ENCODE measurements around the gene PLCH1. TPM values are rescaled to one million over a fixed set of nuclear protein-coding genes. Genes with fewer than 3 reads are reported as not detected.

Gene PLCH1
- total and polyA plus RNA-seq, 10 of the 15 experiments (the other 5 are each of a cell fraction or from before 2014, with no cell fraction given) = 0.03 to 0.22 (median 0.04) TPM; not detected in 5

DNA sequence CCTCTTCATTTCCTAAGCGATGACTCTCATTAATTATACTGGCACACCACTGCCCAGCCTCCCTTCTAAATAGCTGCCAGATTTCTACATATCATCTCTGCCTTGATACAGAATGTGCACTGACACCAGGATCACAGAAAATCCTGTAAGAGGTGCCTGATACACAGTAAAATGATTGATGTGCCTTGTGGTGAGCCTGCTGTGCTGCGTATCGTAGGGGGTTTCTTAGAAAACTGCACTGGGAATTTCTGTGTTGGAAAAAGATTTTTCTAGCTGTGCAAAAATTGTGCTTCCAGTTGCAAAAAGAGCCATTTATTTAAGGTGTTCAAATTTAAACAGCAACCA is 3.0 kb upstream of the PLCH1 start:
- in situ Hi-C loops (cut with MboI) = no loop called here
- Histone ChIP-seq H3K36me3 (ENCODE audit: control insufficient read depth in 2 of 2, insufficient read depth in 2 of 2, low read length in 1 of 2) (no peaks in the 10 kb centered on the region), H3K9ac (ENCODE audit: control insufficient read depth, insufficient read depth, low read length) (no peak overlapping the region), H3K9me3 (replicated peaks; ENCODE audit: control insufficient read depth, insufficient read depth, low read length) (no peaks in the 10 kb centered on the region), H3K27ac (ENCODE audit: control insufficient read depth, insufficient read depth) (no peak overlapping the region), H3K4me2 (ENCODE audit: control insufficient read depth, insufficient read depth) (no peak overlapping the region), H3K79me2 (ENCODE audit: control insufficient read depth, insufficient read depth, low read length) (no peaks in the 10 kb centered on the region), H4K20me1 (ENCODE audit: control insufficient read depth, insufficient read depth) (no peaks in the 10 kb centered on the region), H3K27me3 (replicated peaks in 1 of 2; ENCODE audit: control insufficient read depth in 2 of 2, insufficient read depth in 2 of 2, low read length in 1 of 2) (peaks cover 10 to 19% of the 10 kb centered on the region in 2 experiments), H2AFZ (ENCODE audit: control insufficient read depth, low read depth, low read length) (no peak overlapping the region), H3K4me1 (ENCODE audit: control insufficient read depth, insufficient read depth, low read length) (no peaks in the 10 kb centered on the region), H3K4me3 (no peak overlapping the region)
- POLR2A ChIA-PET = no interaction called here
- RAD21 ChIA-PET (ENCODE audit: unreplicated experiment) = no interaction called here
- CTCF ChIA-PET = interaction anchor here (1.4 kb wide), 1 partner anchor 58 kb away, joined by 4 read pairs; the partner anchor contains the start of gene C3orf33
- FAIRE-seq (no peak), DNase-seq (ENCODE audit: low read depth, low spot score) (no peak), ATAC-seq (no peak)
- WGBS (ENCODE audit: insufficient coverage, insufficient replicate concordance, low lambda C conversion rate, missing lambda C conversion rate) = 72% methylated on average over 3 of the region's 3 CpGs
- TF ChIP-seq ETV6 (conservative IDR thresholded peaks at IDR 0.05 in 1 of 2, IDR thresholded peaks at IDR 0.05 in 1 of 2; ENCODE audit: borderline replicate concordance in 1 of 2, low read depth in 1 of 2) = no peak
- no peak for TF ChIP-seq SIX5 (IDR thresholded peaks at IDR 0.05; ENCODE audit: low read depth, low read length, severe bottlenecking)
- TF ChIP-seq, protein P1, sequence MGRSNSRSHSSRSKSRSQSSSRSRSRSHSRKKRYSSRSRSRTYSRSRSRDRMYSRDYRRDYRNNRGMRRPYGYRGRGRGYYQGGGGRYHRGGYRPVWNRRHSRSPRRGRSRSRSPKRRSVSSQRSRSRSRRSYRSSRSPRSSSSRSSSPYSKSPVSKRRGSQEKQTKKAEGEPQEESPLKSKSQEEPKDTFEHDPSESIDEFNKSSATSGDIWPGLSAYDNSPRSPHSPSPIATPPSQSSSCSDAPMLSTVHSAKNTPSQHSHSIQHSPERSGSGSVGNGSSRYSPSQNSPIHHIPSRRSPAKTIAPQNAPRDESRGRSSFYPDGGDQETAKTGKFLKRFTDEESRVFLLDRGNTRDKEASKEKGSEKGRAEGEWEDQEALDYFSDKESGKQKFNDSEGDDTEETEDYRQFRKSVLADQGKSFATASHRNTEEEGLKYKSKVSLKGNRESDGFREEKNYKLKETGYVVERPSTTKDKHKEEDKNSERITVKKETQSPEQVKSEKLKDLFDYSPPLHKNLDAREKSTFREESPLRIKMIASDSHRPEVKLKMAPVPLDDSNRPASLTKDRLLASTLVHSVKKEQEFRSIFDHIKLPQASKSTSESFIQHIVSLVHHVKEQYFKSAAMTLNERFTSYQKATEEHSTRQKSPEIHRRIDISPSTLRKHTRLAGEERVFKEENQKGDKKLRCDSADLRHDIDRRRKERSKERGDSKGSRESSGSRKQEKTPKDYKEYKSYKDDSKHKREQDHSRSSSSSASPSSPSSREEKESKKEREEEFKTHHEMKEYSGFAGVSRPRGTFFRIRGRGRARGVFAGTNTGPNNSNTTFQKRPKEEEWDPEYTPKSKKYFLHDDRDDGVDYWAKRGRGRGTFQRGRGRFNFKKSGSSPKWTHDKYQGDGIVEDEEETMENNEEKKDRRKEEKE (IDR thresholded peaks at IDR 0.05) = no peak
- no peak for TF ChIP-seq SUPT20H (IDR thresholded peaks at IDR 0.05; ENCODE audit: borderline replicate concordance, control insufficient read depth, low read depth, low read length)
- TF ChIP-seq, protein P2, sequence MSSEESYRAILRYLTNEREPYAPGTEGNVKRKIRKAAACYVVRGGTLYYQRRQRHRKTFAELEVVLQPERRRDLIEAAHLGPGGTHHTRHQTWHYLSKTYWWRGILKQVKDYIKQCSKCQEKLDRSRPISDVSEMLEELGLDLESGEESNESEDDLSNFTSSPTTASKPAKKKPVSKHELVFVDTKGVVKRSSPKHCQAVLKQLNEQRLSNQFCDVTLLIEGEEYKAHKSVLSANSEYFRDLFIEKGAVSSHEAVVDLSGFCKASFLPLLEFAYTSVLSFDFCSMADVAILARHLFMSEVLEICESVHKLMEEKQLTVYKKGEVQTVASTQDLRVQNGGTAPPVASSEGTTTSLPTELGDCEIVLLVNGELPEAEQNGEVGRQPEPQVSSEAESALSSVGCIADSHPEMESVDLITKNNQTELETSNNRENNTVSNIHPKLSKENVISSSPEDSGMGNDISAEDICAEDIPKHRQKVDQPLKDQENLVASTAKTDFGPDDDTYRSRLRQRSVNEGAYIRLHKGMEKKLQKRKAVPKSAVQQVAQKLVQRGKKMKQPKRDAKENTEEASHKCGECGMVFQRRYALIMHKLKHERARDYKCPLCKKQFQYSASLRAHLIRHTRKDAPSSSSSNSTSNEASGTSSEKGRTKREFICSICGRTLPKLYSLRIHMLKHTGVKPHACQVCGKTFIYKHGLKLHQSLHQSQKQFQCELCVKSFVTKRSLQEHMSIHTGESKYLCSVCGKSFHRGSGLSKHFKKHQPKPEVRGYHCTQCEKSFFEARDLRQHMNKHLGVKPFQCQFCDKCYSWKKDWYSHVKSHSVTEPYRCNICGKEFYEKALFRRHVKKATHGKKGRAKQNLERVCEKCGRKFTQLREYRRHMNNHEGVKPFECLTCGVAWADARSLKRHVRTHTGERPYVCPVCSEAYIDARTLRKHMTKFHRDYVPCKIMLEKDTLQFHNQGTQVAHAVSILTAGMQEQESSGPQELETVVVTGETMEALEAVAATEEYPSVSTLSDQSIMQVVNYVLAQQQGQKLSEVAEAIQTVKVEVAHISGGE (CRISPR knock-in tag; IDR thresholded peaks at IDR 0.05) = no peak
- no peak for TF ChIP-seq ATF7 (IDR thresholded peaks at IDR 0.05; ENCODE audit: low read depth)
- TF ChIP-seq BMI1 (IDR thresholded peaks at IDR 0.05; ENCODE audit: borderline replicate concordance) = no peak
- TF ChIP-seq NRF1 (conservative IDR thresholded peaks at IDR 0.05; ENCODE audit: low read depth, low read length) = no peak
- TF ChIP-seq CREB1 (IDR thresholded peaks at IDR 0.05; ENCODE audit: low read depth) = no peak
- no peak for TF ChIP-seq CBFB (IDR thresholded peaks at IDR 0.05; ENCODE audit: low read depth)
- no peak for TF ChIP-seq EED (IDR thresholded peaks at IDR 0.05; ENCODE audit: low read depth)
- TF ChIP-seq, protein P3, sequence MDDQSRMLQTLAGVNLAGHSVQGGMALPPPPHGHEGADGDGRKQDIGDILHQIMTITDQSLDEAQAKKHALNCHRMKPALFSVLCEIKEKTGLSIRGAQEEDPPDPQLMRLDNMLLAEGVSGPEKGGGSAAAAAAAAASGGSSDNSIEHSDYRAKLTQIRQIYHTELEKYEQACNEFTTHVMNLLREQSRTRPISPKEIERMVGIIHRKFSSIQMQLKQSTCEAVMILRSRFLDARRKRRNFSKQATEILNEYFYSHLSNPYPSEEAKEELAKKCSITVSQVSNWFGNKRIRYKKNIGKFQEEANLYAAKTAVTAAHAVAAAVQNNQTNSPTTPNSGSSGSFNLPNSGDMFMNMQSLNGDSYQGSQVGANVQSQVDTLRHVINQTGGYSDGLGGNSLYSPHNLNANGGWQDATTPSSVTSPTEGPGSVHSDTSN (IDR thresholded peaks at IDR 0.05; ENCODE audit: insufficient replicate concordance, low read depth, low read length) = no peak
- TF ChIP-seq NBN (IDR thresholded peaks at IDR 0.05) = no peak
- BruUV-seq (replicated peaks) = no TSS peak
- intact Hi-C loops (cut with micrococcal nuclease; ENCODE audit: unreplicated experiment) = no loop called here
- SMC1A ChIA-PET (ENCODE audit: uncharacterized antibody, unreplicated experiment) = no interaction called here
